SK-N-SH (cell line): ENCODE data around the gene MRPS18A.
A peak's percentile ranks its signal among the peaks of the same experiment; 100 is the strongest.

Experiments
- CTCF ChIP-seq: fragments of 200-600 bp; sonication (generic); IDR thresholded peaks from 2 replicates; pipeline ENCODE4 v1.6.1; 2017; ENCODE audit warnings: antibody characterized with exemption, mild to moderate bottlenecking, moderate library complexity
- EP300 ChIP-seq, 2 experiments: IDR thresholded peaks; 2 replicates each; pipeline versions ENCODE4 v1.4.0 to v1.6.1; 2012; ENCODE audit warnings: borderline replicate concordance in 1 of 2, low read depth in 1 of 2, low read length in 1 of 2
- GABPA ChIP-seq: IDR thresholded peaks from 2 replicates; pipeline ENCODE4 v1.4.0; 2012; ENCODE audit warnings: low read depth, mild to moderate bottlenecking
- MXI1 ChIP-seq: IDR thresholded peaks from 2 replicates; pipeline ENCODE4 v1.6.1; 2012; ENCODE audit warnings: mild to moderate bottlenecking, low read depth, low read length, improper control_type of control experiment
- PBX3 ChIP-seq: IDR thresholded peaks from 2 replicates; pipeline ENCODE4; 2012
- RAD21 ChIP-seq: IDR thresholded peaks from 2 replicates; pipeline ENCODE4 v1.6.1; 2012; ENCODE audit warnings: mild to moderate bottlenecking, low read length
- REST ChIP-seq: IDR thresholded peaks from 2 replicates; pipeline ENCODE4 v1.6.1; 2012; ENCODE audit warnings: mild to moderate bottlenecking, low read depth, low read length, moderate library complexity
- TCF12 ChIP-seq: IDR thresholded peaks from 2 replicates; pipeline ENCODE4 v1.4.0; 2012
- TEAD4 ChIP-seq: IDR thresholded peaks from 2 replicates; pipeline ENCODE4 v1.4.0; 2012; ENCODE audit warnings: mild to moderate bottlenecking, borderline replicate concordance; ENCODE audit not compliant: insufficient read depth
- TF ChIP-seq, protein P1 (sequence below): fragments of 150-350 bp; IDR thresholded peaks from 2 replicates; pipeline ENCODE4 v1.6.1; 2017; ENCODE audit warnings: antibody characterized with exemption, low read length, low read depth, borderline replicate concordance

GRCh38 chr6:43714311-43715055 lies 26.9 kb upstream of the MRPS18A start:
- no peak for TF ChIP-seq CTCF
- TF ChIP-seq PBX3, result no peak
- TF ChIP-seq GABPA, result no peak
- TF ChIP-seq REST, result no peak
- TF ChIP-seq TCF12, result 0 out of 2 replicates have a peak, but pooled peaks have one; percentile 16
- TF ChIP-seq EP300 (IDR thresholded peaks at IDR 0.05; ENCODE audit: borderline replicate concordance in 1 of 2, low read depth in 1 of 2, low read length in 1 of 2), result no peak; a peak in 1 of 4 replicates
- TF ChIP-seq MXI1, result peak; percentile 27; the same call in 1 of the 2 replicates
- TF ChIP-seq, protein P1, sequence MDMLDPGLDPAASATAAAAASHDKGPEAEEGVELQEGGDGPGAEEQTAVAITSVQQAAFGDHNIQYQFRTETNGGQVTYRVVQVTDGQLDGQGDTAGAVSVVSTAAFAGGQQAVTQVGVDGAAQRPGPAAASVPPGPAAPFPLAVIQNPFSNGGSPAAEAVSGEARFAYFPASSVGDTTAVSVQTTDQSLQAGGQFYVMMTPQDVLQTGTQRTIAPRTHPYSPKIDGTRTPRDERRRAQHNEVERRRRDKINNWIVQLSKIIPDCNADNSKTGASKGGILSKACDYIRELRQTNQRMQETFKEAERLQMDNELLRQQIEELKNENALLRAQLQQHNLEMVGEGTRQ, result no peak
- TF ChIP-seq RAD21, result no peak
- no peak for TF ChIP-seq TEAD4
